ENCODE data around the gene SLC17A3. TPM values are rescaled to one million over a fixed set of nuclear protein-coding genes. Genes with fewer than 3 reads are reported as not detected.

Gene SLC17A3
- total and polyA plus RNA-seq, 2 donors (not counting 3 experiments of a cell fraction or from before 2014, with no cell fraction given): not detected

GRCh38 chr6:25851961-25852360 lies 22.1 kb downstream of the SLC17A3 start:
- dilution Hi-C loops (cut with MboI; ENCODE audit: extremely low pct_ligation_motif_present, low sequenced_read_pairs): no loop called here
- H3K4me2 ChIP-seq (ENCODE audit: insufficient read depth, low read length): no peak overlapping the region
- ChIA-PET POLR2A (no interaction called here), CTCF (no interaction called here)
- no peaks in the 10 kb centered on the region for H3K9me3 ChIP-seq (replicated peaks; ENCODE audit: control insufficient read depth, insufficient read depth, low read length)
- no peak overlapping the region for H3K27ac ChIP-seq (ENCODE audit: insufficient read depth, low read depth, low read length)
- H3K9me1 ChIP-seq (replicated peaks; ENCODE audit: control insufficient read depth, extremely low read depth, insufficient read depth, low read length): no peaks in the 10 kb centered on the region
- H3K36me3 ChIP-seq (ENCODE audit: control insufficient read depth in 2 of 2, extremely low read depth in 1 of 2, insufficient read depth in 2 of 2, low read length in 2 of 2): no peaks in the 10 kb centered on the region
- no peak overlapping the region for H2AFZ ChIP-seq (ENCODE audit: low read depth, low read length)
- H3K9ac ChIP-seq (replicated peaks; ENCODE audit: extremely low read depth, insufficient read depth, low read length): no peak overlapping the region
- intact Hi-C loops (cut with micrococcal nuclease): no loop called here
- BruUV-seq (replicated peaks): no TSS peak
- no peak for DNase-seq (ENCODE audit: low read depth, low spot score)
- H4K20me1 ChIP-seq (replicated peaks; ENCODE audit: control insufficient read depth, extremely low read depth, insufficient read depth, low read length): no peaks in the 10 kb centered on the region
- no peaks in the 10 kb centered on the region for H3K4me1 ChIP-seq (ENCODE audit: control insufficient read depth, extremely low read depth, insufficient read depth, low read length)
- no peaks in the 10 kb centered on the region for H3K27me3 ChIP-seq (ENCODE audit: control insufficient read depth in 2 of 2, insufficient read depth in 2 of 2, low read length in 2 of 2)
- H3K79me2 ChIP-seq (ENCODE audit: control insufficient read depth, insufficient read depth, low read length): no peaks in the 10 kb centered on the region
- TF ChIP-seq POLR2A (IDR thresholded peaks at IDR 0.05; ENCODE audit: low read depth, low read length): no peak
- no peak for TF ChIP-seq JUN (IDR thresholded peaks at IDR 0.05; ENCODE audit: borderline replicate concordance, insufficient read depth, insufficient read length, low read depth)
- no peak for TF ChIP-seq GATA2 (IDR thresholded peaks at IDR 0.05; ENCODE audit: insufficient read depth, insufficient read length, low read depth, low read length)
- TF ChIP-seq FOS (IDR thresholded peaks at IDR 0.05; ENCODE audit: borderline replicate concordance, insufficient read depth, low read length): no peak
- TF ChIP-seq, protein P1, sequence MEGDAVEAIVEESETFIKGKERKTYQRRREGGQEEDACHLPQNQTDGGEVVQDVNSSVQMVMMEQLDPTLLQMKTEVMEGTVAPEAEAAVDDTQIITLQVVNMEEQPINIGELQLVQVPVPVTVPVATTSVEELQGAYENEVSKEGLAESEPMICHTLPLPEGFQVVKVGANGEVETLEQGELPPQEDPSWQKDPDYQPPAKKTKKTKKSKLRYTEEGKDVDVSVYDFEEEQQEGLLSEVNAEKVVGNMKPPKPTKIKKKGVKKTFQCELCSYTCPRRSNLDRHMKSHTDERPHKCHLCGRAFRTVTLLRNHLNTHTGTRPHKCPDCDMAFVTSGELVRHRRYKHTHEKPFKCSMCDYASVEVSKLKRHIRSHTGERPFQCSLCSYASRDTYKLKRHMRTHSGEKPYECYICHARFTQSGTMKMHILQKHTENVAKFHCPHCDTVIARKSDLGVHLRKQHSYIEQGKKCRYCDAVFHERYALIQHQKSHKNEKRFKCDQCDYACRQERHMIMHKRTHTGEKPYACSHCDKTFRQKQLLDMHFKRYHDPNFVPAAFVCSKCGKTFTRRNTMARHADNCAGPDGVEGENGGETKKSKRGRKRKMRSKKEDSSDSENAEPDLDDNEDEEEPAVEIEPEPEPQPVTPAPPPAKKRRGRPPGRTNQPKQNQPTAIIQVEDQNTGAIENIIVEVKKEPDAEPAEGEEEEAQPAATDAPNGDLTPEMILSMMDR (IDR thresholded peaks at IDR 0.05; ENCODE audit: extremely low read depth in 1 of 2, insufficient read depth in 1 of 2, low read depth in 1 of 2, low read length in 2 of 2): no peak
- TF ChIP-seq EZH2 (IDR thresholded peaks at IDR 0.05; ENCODE audit: borderline replicate concordance, low read depth, low read length, severe bottlenecking): no peak
- no peak for TF ChIP-seq MAX (IDR thresholded peaks at IDR 0.05; ENCODE audit: insufficient read depth, insufficient read length)
- no peak for TF ChIP-seq POLR2AphosphoS5 (IDR thresholded peaks at IDR 0.05; ENCODE audit: insufficient read depth, low read depth, low read length)
- TF ChIP-seq MYC (IDR thresholded peaks at IDR 0.05; ENCODE audit: low read depth, low read length): no peak
- no peak for FAIRE-seq
- H3K4me3 ChIP-seq (replicated peaks in 1 of 3; ENCODE audit: insufficient read depth in 1 of 3, low read depth in 1 of 3, low read length in 3 of 3): no peak overlapping the region
